ENCODE results near the gene RXYLT1.

DNA sequence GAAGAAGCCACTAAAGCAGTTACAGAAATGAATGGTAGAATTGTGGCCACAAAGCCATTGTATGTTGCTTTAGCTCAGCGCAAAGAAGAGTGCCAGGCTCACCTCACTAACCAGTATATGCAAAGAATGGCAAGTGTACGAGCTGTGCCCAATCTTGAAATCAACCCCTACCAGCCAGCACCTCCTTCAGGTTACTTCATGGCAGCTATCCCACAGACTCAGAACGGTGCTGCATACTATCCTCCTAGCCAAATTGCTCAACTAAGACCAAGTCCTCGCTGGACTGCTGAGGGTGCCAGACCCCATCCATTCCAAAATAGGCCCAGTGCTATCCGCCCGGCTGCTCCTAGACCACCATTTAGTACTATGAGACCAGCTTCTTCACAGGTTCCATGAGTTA lies 43.3 kb downstream of the RXYLT1 start:
- TF ChIP-seq, protein P1, sequence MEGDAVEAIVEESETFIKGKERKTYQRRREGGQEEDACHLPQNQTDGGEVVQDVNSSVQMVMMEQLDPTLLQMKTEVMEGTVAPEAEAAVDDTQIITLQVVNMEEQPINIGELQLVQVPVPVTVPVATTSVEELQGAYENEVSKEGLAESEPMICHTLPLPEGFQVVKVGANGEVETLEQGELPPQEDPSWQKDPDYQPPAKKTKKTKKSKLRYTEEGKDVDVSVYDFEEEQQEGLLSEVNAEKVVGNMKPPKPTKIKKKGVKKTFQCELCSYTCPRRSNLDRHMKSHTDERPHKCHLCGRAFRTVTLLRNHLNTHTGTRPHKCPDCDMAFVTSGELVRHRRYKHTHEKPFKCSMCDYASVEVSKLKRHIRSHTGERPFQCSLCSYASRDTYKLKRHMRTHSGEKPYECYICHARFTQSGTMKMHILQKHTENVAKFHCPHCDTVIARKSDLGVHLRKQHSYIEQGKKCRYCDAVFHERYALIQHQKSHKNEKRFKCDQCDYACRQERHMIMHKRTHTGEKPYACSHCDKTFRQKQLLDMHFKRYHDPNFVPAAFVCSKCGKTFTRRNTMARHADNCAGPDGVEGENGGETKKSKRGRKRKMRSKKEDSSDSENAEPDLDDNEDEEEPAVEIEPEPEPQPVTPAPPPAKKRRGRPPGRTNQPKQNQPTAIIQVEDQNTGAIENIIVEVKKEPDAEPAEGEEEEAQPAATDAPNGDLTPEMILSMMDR (IDR thresholded peaks at IDR 0.05), result no peak
- no peak for TF ChIP-seq POLR2A (IDR thresholded peaks at IDR 0.05)

All from body of pancreas (tissue), 4 donors.